ENCODE results near the gene TTLL5.

The TTLL5 gene

GRCh38 chr14:75926431-75927115, 265.5 kb downstream of the TTLL5 start:
- DNase-seq, result no peak

- DNase-seq, result no peak
Measured at GRCh38 chr14:75927564-75928087, 266.6 kb downstream of the TTLL5 start.

GRCh38 chr14:75928690-75929181, 267.7 kb downstream of the TTLL5 start:
- DNase-seq, result no peak

GRCh38 chr14:75933712-75934296, 272.8 kb downstream of the TTLL5 start:
- no peak for DNase-seq

GRCh38 chr14:75934998-75935628, 274.1 kb downstream of the TTLL5 start:
- DNase-seq, result no peak

- no peak for DNase-seq
Measured at GRCh38 chr14:75939200-75939599, 278.2 kb downstream of the TTLL5 start.

GRCh38 chr14:75941030-75941429, 280.0 kb downstream of the TTLL5 start:
- no peak for DNase-seq

GRCh38 chr14:75944607-75945241, 283.7 kb downstream of the TTLL5 start:
- no peak for DNase-seq

DNA sequence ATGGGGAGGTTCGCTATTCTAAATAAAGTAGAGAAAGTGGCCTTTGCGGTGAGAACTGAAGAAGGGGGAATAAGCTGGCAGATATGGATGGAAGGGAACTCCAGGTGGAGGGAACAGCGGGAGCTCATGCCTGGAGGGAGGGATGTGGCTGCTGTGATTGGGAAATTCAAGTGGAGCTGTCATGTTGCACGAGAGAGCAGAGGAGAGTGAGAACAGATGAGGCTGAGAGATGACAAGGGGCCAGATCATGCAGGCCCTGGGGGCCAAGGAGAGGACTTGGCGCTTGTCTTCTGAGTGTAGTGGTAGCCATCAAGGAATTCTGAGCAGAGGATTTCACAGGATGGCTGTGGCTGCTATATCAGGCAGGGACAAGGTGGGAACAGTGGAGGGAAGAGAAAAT, 285.7 kb downstream of the TTLL5 start:
- DNase-seq, result no peak

GRCh38 chr14:75952489-75952888, 291.4 kb downstream of the TTLL5 start:
- no peak for DNase-seq

DNA sequence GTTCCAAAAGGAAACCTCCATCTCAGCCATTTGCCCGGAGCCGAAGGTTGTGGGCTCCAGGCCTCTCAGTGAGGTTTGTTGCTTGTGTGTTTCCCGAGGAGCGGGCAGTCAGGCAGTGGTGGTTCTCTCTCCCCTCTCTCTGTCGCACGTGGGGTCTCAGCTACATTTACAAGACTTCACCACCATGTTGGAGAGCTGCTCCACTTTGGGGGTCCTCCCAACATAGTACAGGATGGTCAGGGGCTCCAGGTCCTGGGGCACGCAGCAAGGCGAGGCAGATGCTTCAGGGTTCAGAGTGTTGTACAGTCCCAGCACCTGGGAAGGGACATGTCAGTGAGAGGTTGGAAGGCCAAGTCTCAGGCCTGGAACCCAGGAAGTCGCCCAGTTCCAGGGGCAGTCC, 298.0 kb downstream of the TTLL5 start:
- no peak for DNase-seq

GRCh38 chr14:75960231-75960630, 299.2 kb downstream of the TTLL5 start:
- no peak for DNase-seq

GRCh38 chr14:75961662-75962061, 300.6 kb downstream of the TTLL5 start:
- no peak for DNase-seq

- no peak for DNase-seq
Measured at GRCh38 chr14:75967866-75968265, 306.8 kb downstream of the TTLL5 start.

DNA sequence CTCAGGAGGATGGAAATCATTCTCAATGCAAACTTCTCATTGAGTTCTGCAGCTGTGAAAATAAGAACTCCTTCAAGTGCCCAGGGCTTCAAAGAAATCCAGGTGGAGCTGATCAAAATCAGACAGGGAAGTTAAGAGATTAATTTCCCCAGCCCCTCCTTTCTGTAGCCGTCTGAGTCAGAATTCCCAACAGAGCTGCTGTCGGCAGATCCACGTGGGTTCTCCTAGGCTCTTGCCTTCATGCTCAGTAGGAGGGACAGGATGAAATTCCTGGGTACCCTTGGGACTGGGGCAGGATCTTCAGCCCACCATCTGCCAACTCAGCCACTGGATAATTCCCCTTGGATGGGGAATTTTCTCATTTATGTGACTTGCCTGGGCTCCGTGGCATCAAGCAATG, 307.4 kb downstream of the TTLL5 start:
- no peak for DNase-seq

DNA sequence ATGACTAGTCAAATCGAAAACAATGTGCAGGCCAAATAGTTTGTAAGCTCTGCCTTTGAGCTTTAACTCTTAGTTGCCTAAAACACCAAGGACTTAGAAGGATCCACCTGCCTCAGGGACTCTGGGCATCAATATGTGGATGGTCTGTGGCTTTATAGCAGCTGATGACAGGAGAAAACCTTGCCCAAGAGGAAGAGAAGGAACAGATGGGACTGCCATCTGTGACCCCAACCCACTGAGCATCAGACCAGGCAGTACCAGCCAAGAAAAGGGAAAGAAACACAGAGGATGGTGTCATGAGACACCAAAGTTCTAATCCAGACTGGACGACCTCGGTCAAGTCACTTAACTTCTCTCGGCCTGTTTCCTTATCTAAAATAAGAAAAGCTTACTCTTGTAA, 308.1 kb downstream of the TTLL5 start:
- DNase-seq, result no peak

- DNase-seq, result no peak
Measured at GRCh38 chr14:75969891-75970290, 308.8 kb downstream of the TTLL5 start.

DNA sequence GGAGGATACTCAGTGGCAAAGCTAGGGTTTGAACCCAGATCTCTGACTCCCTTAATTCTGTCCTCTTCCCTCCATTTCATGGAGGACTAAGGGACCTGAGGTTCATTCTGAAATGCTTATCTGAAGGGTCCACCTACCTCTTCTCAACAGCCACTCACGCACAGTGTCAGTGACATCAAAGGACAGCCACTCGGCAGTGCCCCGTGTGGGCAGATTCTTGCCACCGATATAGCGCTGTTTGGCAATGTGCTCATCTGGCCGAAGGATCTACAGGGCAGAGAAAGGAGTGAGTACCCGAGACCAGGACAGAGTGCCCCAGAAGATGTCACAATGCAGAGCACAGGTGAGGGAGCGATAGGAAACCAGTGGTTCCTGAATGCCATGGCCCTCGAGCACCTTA, 309.9 kb downstream of the TTLL5 start:
- no peak for DNase-seq

- DNase-seq, result no peak
Measured at GRCh38 chr14:75971509-75971908, 310.5 kb downstream of the TTLL5 start.

DNA sequence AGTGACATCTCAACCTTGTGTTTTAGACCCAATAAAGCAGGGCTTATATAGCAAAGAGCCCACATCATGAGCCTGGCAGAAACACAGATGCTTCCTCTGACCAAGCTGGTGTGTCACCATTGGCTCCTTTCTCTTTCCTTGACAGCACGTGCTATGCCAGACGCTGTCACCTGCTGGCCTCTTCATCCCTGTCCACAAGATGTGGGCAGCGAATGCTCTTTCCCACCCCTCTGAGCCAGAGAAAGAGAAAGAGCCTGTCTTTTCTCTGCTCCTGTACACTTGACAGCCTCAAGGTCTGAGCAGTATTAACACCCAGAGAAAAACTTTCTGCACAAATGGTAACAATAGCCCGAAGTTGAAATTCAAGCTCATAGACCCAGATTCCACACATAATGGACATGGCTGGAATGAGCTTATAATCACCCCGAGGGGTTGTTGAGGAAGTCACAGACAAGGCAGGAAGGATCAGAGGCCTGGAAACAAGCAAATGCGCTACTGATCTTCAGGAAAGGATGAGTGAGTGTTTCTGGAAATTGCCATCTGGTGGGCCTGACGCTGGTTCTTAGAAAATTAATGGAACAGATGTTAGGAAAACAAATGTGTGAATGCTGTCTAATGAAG, 311.9 kb downstream of the TTLL5 start:
- DNase-seq, result no peak

DNA sequence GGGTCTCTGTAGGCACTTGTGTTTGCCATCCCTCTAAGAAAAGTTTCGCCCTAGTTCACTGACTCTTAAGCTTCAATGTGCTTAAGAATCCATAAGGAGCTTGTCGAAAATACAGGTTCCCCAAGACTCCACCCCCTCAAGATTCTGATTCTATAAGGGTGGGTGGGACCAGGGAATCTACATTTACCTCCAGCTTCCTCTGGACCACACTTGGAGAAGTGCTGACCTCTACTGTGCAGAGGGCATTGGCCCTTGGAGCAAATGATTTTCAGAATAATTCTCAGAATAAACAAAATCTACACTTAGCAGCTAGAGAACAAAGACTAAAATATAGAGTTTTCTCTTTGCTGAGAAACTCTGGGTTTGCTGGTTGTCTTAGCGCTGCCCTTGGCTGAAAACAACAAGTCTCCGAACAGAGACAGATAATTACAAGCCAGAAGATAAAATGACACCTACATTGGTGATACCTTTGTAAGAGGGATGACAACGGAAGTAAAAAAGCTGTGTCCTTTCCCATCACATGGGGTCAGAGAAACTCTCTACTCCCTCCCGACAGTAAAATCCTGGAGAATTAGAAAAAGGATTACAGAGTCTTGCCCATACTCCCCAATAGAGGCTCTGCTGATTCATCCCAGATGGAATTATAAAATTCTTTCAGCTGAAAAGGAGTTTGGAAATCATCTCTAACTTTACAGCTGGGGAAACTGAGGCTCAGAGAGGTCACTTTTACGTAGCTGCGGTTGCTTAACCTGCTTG, 316.0 kb downstream of the TTLL5 start:
- DNase-seq, result no peak

DNA sequence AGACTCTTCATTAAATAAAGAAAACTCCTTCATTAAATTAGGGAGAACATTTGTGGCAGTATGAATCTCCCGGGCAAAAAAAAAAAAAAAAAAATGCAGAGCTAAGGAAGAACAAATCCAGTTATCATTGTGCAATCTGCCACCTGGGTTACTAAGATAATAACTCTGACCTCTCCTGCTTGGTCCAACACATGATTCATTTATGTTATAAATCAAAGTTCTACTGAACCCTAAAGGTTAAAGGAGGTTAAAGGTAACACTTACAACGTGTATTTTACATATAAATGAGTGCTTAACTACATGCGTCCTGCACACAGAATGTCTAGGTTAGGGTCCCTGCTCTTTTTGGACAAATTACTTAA, 316.5 kb downstream of the TTLL5 start:
- DNase-seq, result no peak
